Panc1 (cell line): ENCODE results near the gene OR2V1. TPM values are rescaled to one million over a fixed set of nuclear protein-coding genes. Genes with fewer than 3 reads are reported as not detected.
A peak's percentile ranks its signal among the peaks of the same experiment; 100 is the strongest.

ENCODE experiments used
- ATAC-seq: fragments of 200-7000 bp; cut with Tn5 transposase; 2 replicates; pipeline ENCODE4 v1.9.1; 2020; ENCODE audit warnings: mild to moderate bottlenecking, moderate library complexity
- BruUV-seq: library from RNA; stranded (reverse); fragments of 400-500 nt; replicated peaks from 2 replicates; lab custom pipeline; 2021; lab: Mats Ljungman, UMichigan
- CTCF ChIA-PET: fragments of 300-600 bp; sonication (Branson Sonifier 250); formaldehyde crosslinking; loops from one replicate; lab custom pipeline; 2022; ENCODE audit warnings: antibody characterized with exemption; lab: Charles Lee
- POLR2A ChIA-PET: fragments of 300-600 bp; sonication (Branson Sonifier 250); formaldehyde crosslinking; loops from one replicate; lab custom pipeline; 2022; ENCODE audit warnings: antibody characterized with exemption; lab: Charles Lee
- DNase-seq: peaks from one replicate; pipeline ENCODE4 v3.0.0-alpha.2; 2010; ENCODE audit warnings: low read depth, low spot score
- H3K27ac ChIP-seq: 2 replicates; pipeline ENCODE4 v1.5.1; 2011; ENCODE audit warnings: mild to moderate bottlenecking, low read length, inconsistent platforms
- H3K27me3 ChIP-seq: fragments of 200-500 bp; sonication (Bioruptor generic); 2 replicates; pipeline ENCODE4 v1.6.0; 2014; ENCODE audit warnings: low read length, inconsistent platforms; ENCODE audit not compliant: control insufficient read depth, insufficient read depth
- H3K36me3 ChIP-seq: fragments of 200-500 bp; sonication (Bioruptor generic); 2 replicates; pipeline ENCODE4 v1.5.1; 2014; ENCODE audit warnings: inconsistent platforms, mild to moderate bottlenecking, low read length, moderate library complexity; ENCODE audit not compliant: control insufficient read depth, insufficient read depth
- H3K4me1 ChIP-seq: 2 replicates; pipeline ENCODE4 v1.5.1; 2011; ENCODE audit warnings: inconsistent platforms, mild to moderate bottlenecking, low read length, moderate library complexity; ENCODE audit not compliant: control insufficient read depth, insufficient read depth
- H3K4me3 ChIP-seq, 2 experiments: 2 replicates each; pipeline ENCODE4 v1.5.1; 2011 to 2012; ENCODE audit warnings: low read depth in 2 of 2, low read length in 2 of 2, mild to moderate bottlenecking in 2 of 2, inconsistent platforms in 1 of 2, moderate library complexity in 1 of 2
- H3K9me3 ChIP-seq: fragments of 200-500 bp; sonication (Bioruptor generic); 2 replicates; pipeline ENCODE4 v1.5.1; 2014; ENCODE audit warnings: low read depth, mild to moderate bottlenecking, inconsistent platforms, low read length, moderate library complexity; ENCODE audit not compliant: control insufficient read depth, insufficient read depth
- POLR2AphosphoS5 ChIP-seq: IDR thresholded peaks from 2 replicates; pipeline ENCODE4 v1.6.1; 2012; ENCODE audit warnings: mild to moderate bottlenecking, low read depth, low read length, moderate library complexity
- SIN3A ChIP-seq: IDR thresholded peaks from 2 replicates; pipeline ENCODE4 v1.6.1; 2012; ENCODE audit warnings: low read depth, mild to moderate bottlenecking, low read length, moderate library complexity, borderline replicate concordance; ENCODE audit not compliant: insufficient read depth
- TCF7L2 ChIP-seq: IDR thresholded peaks from 2 replicates; pipeline ENCODE4 v1.6.1; 2011; ENCODE audit warnings: mild to moderate bottlenecking, low read depth, low read length, inconsistent platforms
- in situ Hi-C: cut with HindIII; loops from 2 replicates; pipeline ENCODE4 v1.10.0; 2016; ENCODE audit warnings: low sequenced_read_pairs, low pct_unique_long_range_greater_than_20kb
- intact Hi-C: fragments of 100-400 bp; cut with micrococcal nuclease; formaldehyde crosslinking; loops from one replicate; pipeline ENCODE4 v1.10.0; 2022; ENCODE audit not compliant: unreplicated experiment
- total RNA-seq: library from RNA; stranded (reverse); gene quantifications from one replicate; pipeline ENCODE4 v1.2.1, GENCODE V29; 2021; ENCODE audit not compliant: unreplicated experiment
- TF ChIP-seq, protein P1 (sequence below), 2 experiments: IDR thresholded peaks; 2 replicates each; pipeline ENCODE4 v1.6.1; 2011 to 2012; ENCODE audit warnings: low read depth in 2 of 2, control low read depth in 1 of 2, low read length in 1 of 2, mild to moderate bottlenecking in 1 of 2, moderate library complexity in 1 of 2; ENCODE audit not compliant: insufficient read depth in 1 of 2
- TF ChIP-seq, protein P2 (sequence below): fragments of 450-650 bp; IDR thresholded peaks from 2 replicates; pipeline ENCODE4 v1.5.1; 2017; ENCODE audit warnings: mild to moderate bottlenecking

The OR2V1 gene
- total RNA-seq, 1 experiment from 2014 or later: not detected

DNA sequence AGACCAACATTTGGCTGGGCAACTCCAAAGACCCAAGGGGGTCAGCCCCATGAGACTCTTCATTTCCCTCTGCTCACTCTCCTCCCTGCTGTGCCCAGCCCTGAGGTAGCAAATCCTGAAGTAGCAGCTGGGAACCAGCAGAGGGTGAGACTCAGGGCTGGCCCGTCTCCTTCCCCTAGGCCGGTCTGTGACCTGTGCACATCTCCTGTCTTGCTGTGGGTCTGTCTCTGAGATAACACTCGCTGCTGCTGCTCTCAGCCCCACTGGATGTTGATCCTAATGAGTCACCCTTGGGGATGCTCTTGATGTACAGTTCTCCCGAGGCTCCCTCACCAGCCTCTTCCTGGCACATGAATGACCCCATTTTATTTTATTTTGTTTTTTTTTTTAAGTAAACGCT is 7.3 kb upstream of the OR2V1 start:
- no peaks in the 10 kb centered on the region for H3K27me3 ChIP-seq
- in situ Hi-C loops (no loop called here), intact Hi-C loops (no loop called here)
- ChIA-PET POLR2A (no interaction called here), CTCF (no interaction called here)
- peak; percentile 64 for ATAC-seq
- no TSS peak for BruUV-seq
- no peaks in the 10 kb centered on the region for H3K36me3 ChIP-seq
- no peaks in the 10 kb centered on the region; the same call in 1 of the 2 replicates for H3K9me3 ChIP-seq
- H3K4me1 ChIP-seq: peaks cover 9% of the 10 kb centered on the region
- no peak for DNase-seq
- no peak for TF ChIP-seq TCF7L2
- TF ChIP-seq POLR2AphosphoS5: no peak
- H3K4me3 ChIP-seq: no peak overlapping the region
- H3K27ac ChIP-seq: no peak overlapping the region

DNA sequence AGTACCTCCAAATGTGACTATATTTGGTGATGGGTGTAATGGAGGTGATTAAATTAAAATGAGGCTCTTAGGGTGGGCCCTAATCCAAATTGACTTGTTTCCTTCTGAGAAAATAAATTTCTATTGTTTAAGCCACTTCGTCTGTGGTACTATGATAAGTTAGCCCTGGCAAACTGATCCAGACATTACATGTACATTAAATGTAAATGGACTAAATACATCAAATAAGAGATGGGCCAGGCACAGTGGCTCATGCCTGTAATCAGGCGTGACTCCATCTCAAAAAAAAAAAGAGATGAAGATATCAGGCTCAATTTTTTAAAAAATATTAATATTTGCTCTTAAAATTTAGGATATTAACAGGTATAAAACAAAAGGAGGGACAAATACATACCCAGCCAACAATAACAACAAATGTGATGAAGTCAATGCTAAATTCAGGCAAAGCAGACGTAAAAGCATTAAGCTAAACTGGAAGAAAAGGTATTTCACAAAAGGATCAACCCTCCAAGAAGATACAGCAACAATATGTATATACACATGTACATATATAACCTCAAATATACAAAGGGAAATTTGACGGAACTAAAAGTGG is 5.5 kb upstream of the OR2V1 start:
- H3K9me3 ChIP-seq: no peaks in the 10 kb centered on the region; the same call in 1 of the 2 replicates
- BruUV-seq: no TSS peak
- no peak for ATAC-seq
- no peaks in the 10 kb centered on the region for H3K27me3 ChIP-seq
- DNase-seq: no peak
- H3K36me3 ChIP-seq: no peaks in the 10 kb centered on the region
- intact Hi-C loops (no loop called here), in situ Hi-C loops (no loop called here)
- TF ChIP-seq, protein P1, sequence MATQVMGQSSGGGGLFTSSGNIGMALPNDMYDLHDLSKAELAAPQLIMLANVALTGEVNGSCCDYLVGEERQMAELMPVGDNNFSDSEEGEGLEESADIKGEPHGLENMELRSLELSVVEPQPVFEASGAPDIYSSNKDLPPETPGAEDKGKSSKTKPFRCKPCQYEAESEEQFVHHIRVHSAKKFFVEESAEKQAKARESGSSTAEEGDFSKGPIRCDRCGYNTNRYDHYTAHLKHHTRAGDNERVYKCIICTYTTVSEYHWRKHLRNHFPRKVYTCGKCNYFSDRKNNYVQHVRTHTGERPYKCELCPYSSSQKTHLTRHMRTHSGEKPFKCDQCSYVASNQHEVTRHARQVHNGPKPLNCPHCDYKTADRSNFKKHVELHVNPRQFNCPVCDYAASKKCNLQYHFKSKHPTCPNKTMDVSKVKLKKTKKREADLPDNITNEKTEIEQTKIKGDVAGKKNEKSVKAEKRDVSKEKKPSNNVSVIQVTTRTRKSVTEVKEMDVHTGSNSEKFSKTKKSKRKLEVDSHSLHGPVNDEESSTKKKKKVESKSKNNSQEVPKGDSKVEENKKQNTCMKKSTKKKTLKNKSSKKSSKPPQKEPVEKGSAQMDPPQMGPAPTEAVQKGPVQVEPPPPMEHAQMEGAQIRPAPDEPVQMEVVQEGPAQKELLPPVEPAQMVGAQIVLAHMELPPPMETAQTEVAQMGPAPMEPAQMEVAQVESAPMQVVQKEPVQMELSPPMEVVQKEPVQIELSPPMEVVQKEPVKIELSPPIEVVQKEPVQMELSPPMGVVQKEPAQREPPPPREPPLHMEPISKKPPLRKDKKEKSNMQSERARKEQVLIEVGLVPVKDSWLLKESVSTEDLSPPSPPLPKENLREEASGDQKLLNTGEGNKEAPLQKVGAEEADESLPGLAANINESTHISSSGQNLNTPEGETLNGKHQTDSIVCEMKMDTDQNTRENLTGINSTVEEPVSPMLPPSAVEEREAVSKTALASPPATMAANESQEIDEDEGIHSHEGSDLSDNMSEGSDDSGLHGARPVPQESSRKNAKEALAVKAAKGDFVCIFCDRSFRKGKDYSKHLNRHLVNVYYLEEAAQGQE (IDR thresholded peaks at IDR 0.05; ENCODE audit: insufficient read depth in 1 of 2, low read depth in 2 of 2, low read length in 1 of 2): no peak
- TF ChIP-seq TCF7L2 (no peak), SIN3A (no peak), POLR2AphosphoS5 (no peak)
- TF ChIP-seq, protein P2, sequence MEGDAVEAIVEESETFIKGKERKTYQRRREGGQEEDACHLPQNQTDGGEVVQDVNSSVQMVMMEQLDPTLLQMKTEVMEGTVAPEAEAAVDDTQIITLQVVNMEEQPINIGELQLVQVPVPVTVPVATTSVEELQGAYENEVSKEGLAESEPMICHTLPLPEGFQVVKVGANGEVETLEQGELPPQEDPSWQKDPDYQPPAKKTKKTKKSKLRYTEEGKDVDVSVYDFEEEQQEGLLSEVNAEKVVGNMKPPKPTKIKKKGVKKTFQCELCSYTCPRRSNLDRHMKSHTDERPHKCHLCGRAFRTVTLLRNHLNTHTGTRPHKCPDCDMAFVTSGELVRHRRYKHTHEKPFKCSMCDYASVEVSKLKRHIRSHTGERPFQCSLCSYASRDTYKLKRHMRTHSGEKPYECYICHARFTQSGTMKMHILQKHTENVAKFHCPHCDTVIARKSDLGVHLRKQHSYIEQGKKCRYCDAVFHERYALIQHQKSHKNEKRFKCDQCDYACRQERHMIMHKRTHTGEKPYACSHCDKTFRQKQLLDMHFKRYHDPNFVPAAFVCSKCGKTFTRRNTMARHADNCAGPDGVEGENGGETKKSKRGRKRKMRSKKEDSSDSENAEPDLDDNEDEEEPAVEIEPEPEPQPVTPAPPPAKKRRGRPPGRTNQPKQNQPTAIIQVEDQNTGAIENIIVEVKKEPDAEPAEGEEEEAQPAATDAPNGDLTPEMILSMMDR: no peak
- CTCF ChIA-PET: no interaction called here
- peaks cover 9% of the 10 kb centered on the region for H3K4me1 ChIP-seq
- H3K4me3 ChIP-seq: no peak overlapping the region
- no peak overlapping the region for H3K27ac ChIP-seq
- POLR2A ChIA-PET: no interaction called here

DNA sequence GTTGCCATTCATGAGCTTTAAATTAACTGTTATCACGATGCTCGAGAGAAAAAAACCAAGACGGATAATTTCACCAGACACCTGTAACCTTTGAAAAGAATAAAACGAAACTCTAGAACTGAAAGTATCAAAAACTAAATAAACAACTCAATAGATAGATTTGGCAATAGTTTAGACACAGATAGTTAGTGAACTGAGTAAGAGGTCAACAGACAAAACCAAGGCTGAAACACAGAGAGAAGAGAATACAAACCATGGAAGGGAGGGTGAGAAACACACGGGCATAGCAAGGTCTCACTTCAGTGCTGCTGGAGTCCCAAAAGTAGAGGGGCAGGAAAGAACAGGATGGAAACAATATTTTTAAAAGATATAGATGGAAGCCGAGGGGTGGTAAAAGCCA is 3.3 kb upstream of the OR2V1 start:
- Histone ChIP-seq H3K36me3 (no peaks in the 10 kb centered on the region), H3K9me3 (no peaks in the 10 kb centered on the region; the same call in 1 of the 2 replicates), H3K27me3 (no peaks in the 10 kb centered on the region), H3K4me1 (peaks cover 9% of the 10 kb centered on the region), H3K4me3 (no peak overlapping the region; a peak in 1 of 4 replicates), H3K27ac (no peak overlapping the region)
- ChIA-PET CTCF (no interaction called here), POLR2A (no interaction called here)
- TF ChIP-seq, protein P1 (IDR thresholded peaks at IDR 0.05; ENCODE audit: insufficient read depth in 1 of 2, low read depth in 2 of 2, low read length in 1 of 2): no peak
- TF ChIP-seq SIN3A (no peak), TCF7L2 (no peak), POLR2AphosphoS5 (no peak)
- TF ChIP-seq, protein P2: no peak
- DNase-seq: no peak
- intact Hi-C loops: no loop called here
- in situ Hi-C loops: no loop called here
- no peak for ATAC-seq
- no TSS peak for BruUV-seq
